GM23338 (cell line): Measurements from ENCODE around the gene TRIM45. TPM values are rescaled to one million over a fixed set of nuclear protein-coding genes. Genes with fewer than 3 reads are reported as not detected.

ENCODE experiments used
- ATAC-seq: fragments of 200-7000 bp; cut with Tn5 transposase; 3 replicates; pipeline ENCODE4 v1.9.1; 2020
- DNase-seq: peaks from one replicate; pipeline ENCODE4 v3.0.0-alpha.2; 2015; ENCODE audit warnings: low spot score
- H2AFZ ChIP-seq: fragments of 200-600 bp; sonication (generic); 2 replicates; pipeline ENCODE4 v1.8.0; 2016; ENCODE audit warnings: antibody characterized with exemption, mild to moderate bottlenecking, moderate library complexity
- H3F3A ChIP-seq: fragments of 200-600 bp; sonication (generic); replicated peaks from 2 replicates; pipeline ENCODE4 v1.8.0; 2017; ENCODE audit warnings: antibody characterized with exemption, mixed run types, low read depth
- H3K27ac ChIP-seq: fragments of 200-600 bp; sonication (generic); 2 replicates; pipeline ENCODE4 v1.6.1; 2016; ENCODE audit warnings: low read depth
- H3K27me3 ChIP-seq: fragments of 200-600 bp; sonication (generic); 2 replicates; pipeline ENCODE4 v1.8.0; 2016; ENCODE audit warnings: mild to moderate bottlenecking, mixed run types, moderate library complexity; ENCODE audit not compliant: insufficient read depth
- H3K36me3 ChIP-seq: fragments of 200-600 bp; sonication (generic); 2 replicates; pipeline ENCODE4 v1.8.0; 2016; ENCODE audit warnings: mild to moderate bottlenecking; ENCODE audit not compliant: insufficient read depth
- H3K4me1 ChIP-seq: fragments of 200-600 bp; sonication (generic); 2 replicates; pipeline ENCODE4 v1.8.0; 2016; ENCODE audit warnings: mild to moderate bottlenecking, moderate library complexity; ENCODE audit not compliant: insufficient read depth
- H3K4me2 ChIP-seq: fragments of 200-600 bp; sonication (generic); 2 replicates; pipeline ENCODE4 v1.7.1; 2017; ENCODE audit warnings: mixed run types
- H3K4me3 ChIP-seq: fragments of 200-600 bp; sonication (generic); 2 replicates; pipeline ENCODE4 v1.6.1; 2016; ENCODE audit warnings: mixed run types
- H3K79me2 ChIP-seq: fragments of 200-600 bp; sonication (generic); replicated peaks from 2 replicates; pipeline ENCODE4 v1.8.0; 2017; ENCODE audit warnings: mild to moderate bottlenecking; ENCODE audit not compliant: insufficient read depth
- H3K9me2 ChIP-seq: fragments of 200-600 bp; sonication (generic); 2 replicates; pipeline ENCODE4 v1.8.0; 2017; ENCODE audit not compliant: insufficient read depth
- H4K20me1 ChIP-seq: fragments of 200-600 bp; sonication (generic); replicated peaks from 2 replicates; pipeline ENCODE4 v1.8.0; 2017; ENCODE audit warnings: mild to moderate bottlenecking; ENCODE audit not compliant: insufficient read depth
- H3K27ac Mint-ChIP-seq: 2 replicates; pipeline ENCODE4 v1.8.0; 2020; ENCODE audit warnings: inconsistent platforms, mild to moderate bottlenecking, moderate library complexity, mixed read lengths
- H3K27me3 Mint-ChIP-seq: 3 replicates; pipeline ENCODE4 v1.8.0; 2022; ENCODE audit warnings: low read depth, mild to moderate bottlenecking, moderate library complexity, mixed read lengths, inconsistent platforms; ENCODE audit not compliant: insufficient read depth, poor library complexity
- H3K36me3 Mint-ChIP-seq: 3 replicates; pipeline ENCODE4 v1.8.0; 2021; ENCODE audit warnings: low read depth, mild to moderate bottlenecking, inconsistent platforms, moderate library complexity, mixed read lengths
- H3K4me1 Mint-ChIP-seq: 3 replicates; pipeline ENCODE4 v1.8.0; 2020; ENCODE audit warnings: mild to moderate bottlenecking, inconsistent platforms, mixed read lengths
- H3K4me3 Mint-ChIP-seq: 3 replicates; pipeline ENCODE4 v1.8.0; 2021; ENCODE audit warnings: moderate library complexity, mild to moderate bottlenecking, inconsistent platforms, mixed read lengths
- H3K9me3 Mint-ChIP-seq: 3 replicates; pipeline ENCODE4 v1.8.0; 2020; ENCODE audit warnings: moderate library complexity, mild to moderate bottlenecking, inconsistent platforms, mixed read lengths
- EZH2 ChIP-seq: fragments of 200-600 bp; sonication (generic); IDR thresholded peaks from one replicate; pipeline ENCODE4 v1.8.0; 2017; ENCODE audit warnings: antibody characterized with exemption, mild to moderate bottlenecking, low read depth; ENCODE audit not compliant: unreplicated experiment
- JUNB ChIP-seq: IDR thresholded peaks from one replicate; pipeline ENCODE4 v1.6.1; 2016; ENCODE audit warnings: antibody characterized with exemption; ENCODE audit not compliant: unreplicated experiment
- STAT1 ChIP-seq: IDR thresholded peaks from one replicate; pipeline ENCODE4 v1.6.1; 2016; ENCODE audit warnings: antibody characterized with exemption; ENCODE audit not compliant: unreplicated experiment
- ZNF114 ChIP-seq: fragments of 250-450 bp; sonication (Bioruptor Pico); IDR thresholded peaks from 2 replicates; pipeline ENCODE4 v1.5.0; 2020; ENCODE audit warnings: mild to moderate bottlenecking, moderate library complexity
- ZNF331 ChIP-seq: fragments of 250-450 bp; sonication (Bioruptor Pico); IDR thresholded peaks from 2 replicates; pipeline ENCODE4 v1.5.0; 2020; ENCODE audit warnings: low read depth, mild to moderate bottlenecking, moderate library complexity
- polyA plus RNA-seq: library from polyadenylated mRNA; unstranded; fragments of >200 nt; fragmentation: Nextera tagmentation; extraction: Ambion mirVana; gene quantifications from 2 replicates; pipeline ENCODE4 v1.2.1, GENCODE V29; 2016
- total RNA-seq: library from RNA; depleted of rRNA; stranded (reverse); fragments of >200 nt; shearing (Covaris generic); gene quantifications from 2 replicates; pipeline ENCODE4 v1.2.3, GENCODE V29; 2014
- TF ChIP-seq, protein P1 (sequence below): IDR thresholded peaks from one replicate; pipeline ENCODE4 v1.6.1; 2018; ENCODE audit warnings: antibody characterized with exemption; ENCODE audit not compliant: unreplicated experiment
- TF ChIP-seq, protein P2 (sequence below): fragments of 250-450 bp; sonication (Bioruptor Pico); IDR thresholded peaks from 2 replicates; pipeline ENCODE4 v1.5.0; 2020; ENCODE audit warnings: mild to moderate bottlenecking, moderate library complexity

TRIM45 gene
- total and polyA plus RNA-seq, 2 experiments from 2014 or later: 8.8 to 15.0 TPM

GRCh38 chr1:117142200-117142599, 20.7 kb upstream of the TRIM45 start (continued):
- TF ChIP-seq, protein P1, sequence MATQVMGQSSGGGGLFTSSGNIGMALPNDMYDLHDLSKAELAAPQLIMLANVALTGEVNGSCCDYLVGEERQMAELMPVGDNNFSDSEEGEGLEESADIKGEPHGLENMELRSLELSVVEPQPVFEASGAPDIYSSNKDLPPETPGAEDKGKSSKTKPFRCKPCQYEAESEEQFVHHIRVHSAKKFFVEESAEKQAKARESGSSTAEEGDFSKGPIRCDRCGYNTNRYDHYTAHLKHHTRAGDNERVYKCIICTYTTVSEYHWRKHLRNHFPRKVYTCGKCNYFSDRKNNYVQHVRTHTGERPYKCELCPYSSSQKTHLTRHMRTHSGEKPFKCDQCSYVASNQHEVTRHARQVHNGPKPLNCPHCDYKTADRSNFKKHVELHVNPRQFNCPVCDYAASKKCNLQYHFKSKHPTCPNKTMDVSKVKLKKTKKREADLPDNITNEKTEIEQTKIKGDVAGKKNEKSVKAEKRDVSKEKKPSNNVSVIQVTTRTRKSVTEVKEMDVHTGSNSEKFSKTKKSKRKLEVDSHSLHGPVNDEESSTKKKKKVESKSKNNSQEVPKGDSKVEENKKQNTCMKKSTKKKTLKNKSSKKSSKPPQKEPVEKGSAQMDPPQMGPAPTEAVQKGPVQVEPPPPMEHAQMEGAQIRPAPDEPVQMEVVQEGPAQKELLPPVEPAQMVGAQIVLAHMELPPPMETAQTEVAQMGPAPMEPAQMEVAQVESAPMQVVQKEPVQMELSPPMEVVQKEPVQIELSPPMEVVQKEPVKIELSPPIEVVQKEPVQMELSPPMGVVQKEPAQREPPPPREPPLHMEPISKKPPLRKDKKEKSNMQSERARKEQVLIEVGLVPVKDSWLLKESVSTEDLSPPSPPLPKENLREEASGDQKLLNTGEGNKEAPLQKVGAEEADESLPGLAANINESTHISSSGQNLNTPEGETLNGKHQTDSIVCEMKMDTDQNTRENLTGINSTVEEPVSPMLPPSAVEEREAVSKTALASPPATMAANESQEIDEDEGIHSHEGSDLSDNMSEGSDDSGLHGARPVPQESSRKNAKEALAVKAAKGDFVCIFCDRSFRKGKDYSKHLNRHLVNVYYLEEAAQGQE: no peak
- no peak for TF ChIP-seq ZNF331
- no peak for TF ChIP-seq JUNB
- no peak for TF ChIP-seq STAT1
- TF ChIP-seq, protein P2, sequence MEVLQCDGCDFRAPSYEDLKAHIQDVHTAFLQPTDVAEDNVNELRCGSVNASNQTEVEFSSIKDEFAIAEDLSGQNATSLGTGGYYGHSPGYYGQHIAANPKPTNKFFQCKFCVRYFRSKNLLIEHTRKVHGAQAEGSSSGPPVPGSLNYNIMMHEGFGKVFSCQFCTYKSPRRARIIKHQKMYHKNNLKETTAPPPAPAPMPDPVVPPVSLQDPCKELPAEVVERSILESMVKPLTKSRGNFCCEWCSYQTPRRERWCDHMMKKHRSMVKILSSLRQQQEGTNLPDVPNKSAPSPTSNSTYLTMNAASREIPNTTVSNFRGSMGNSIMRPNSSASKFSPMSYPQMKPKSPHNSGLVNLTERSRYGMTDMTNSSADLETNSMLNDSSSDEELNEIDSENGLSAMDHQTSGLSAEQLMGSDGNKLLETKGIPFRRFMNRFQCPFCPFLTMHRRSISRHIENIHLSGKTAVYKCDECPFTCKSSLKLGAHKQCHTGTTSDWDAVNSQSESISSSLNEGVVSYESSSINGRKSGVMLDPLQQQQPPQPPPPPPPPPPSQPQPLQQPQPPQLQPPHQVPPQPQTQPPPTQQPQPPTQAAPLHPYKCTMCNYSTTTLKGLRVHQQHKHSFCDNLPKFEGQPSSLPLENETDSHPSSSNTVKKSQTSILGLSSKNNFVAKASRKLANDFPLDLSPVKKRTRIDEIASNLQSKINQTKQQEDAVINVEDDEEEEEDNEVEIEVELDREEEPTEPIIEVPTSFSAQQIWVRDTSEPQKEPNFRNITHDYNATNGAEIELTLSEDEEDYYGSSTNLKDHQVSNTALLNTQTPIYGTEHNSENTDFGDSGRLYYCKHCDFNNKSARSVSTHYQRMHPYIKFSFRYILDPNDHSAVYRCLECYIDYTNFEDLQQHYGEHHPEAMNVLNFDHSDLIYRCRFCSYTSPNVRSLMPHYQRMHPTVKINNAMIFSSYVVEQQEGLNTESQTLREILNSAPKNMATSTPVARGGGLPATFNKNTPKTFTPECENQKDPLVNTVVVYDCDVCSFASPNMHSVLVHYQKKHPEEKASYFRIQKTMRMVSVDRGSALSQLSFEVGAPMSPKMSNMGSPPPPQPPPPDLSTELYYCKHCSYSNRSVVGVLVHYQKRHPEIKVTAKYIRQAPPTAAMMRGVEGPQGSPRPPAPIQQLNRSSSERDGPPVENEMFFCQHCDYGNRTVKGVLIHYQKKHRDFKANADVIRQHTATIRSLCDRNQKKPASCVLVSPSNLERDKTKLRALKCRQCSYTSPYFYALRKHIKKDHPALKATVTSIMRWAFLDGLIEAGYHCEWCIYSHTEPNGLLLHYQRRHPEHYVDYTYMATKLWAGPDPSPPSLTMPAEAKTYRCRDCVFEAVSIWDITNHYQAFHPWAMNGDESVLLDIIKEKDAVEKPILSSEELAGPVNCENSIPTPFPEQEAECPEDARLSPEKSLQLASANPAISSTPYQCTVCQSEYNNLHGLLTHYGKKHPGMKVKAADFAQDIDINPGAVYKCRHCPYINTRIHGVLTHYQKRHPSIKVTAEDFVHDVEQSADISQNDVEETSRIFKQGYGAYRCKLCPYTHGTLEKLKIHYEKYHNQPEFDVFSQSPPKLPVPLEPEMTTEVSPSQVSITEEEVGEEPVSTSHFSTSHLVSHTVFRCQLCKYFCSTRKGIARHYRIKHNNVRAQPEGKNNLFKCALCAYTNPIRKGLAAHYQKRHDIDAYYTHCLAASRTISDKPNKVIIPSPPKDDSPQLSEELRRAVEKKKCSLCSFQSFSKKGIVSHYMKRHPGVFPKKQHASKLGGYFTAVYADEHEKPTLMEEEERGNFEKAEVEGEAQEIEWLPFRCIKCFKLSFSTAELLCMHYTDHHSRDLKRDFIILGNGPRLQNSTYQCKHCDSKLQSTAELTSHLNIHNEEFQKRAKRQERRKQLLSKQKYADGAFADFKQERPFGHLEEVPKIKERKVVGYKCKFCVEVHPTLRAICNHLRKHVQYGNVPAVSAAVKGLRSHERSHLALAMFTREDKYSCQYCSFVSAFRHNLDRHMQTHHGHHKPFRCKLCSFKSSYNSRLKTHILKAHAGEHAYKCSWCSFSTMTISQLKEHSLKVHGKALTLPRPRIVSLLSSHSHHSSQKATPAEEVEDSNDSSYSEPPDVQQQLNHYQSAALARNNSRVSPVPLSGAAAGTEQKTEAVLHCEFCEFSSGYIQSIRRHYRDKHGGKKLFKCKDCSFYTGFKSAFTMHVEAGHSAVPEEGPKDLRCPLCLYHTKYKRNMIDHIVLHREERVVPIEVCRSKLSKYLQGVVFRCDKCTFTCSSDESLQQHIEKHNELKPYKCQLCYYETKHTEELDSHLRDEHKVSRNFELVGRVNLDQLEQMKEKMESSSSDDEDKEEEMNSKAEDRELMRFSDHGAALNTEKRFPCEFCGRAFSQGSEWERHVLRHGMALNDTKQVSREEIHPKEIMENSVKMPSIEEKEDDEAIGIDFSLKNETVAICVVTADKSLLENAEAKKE (CRISPR knock-in tag): no peak
- no peak for TF ChIP-seq EZH2

DNA sequence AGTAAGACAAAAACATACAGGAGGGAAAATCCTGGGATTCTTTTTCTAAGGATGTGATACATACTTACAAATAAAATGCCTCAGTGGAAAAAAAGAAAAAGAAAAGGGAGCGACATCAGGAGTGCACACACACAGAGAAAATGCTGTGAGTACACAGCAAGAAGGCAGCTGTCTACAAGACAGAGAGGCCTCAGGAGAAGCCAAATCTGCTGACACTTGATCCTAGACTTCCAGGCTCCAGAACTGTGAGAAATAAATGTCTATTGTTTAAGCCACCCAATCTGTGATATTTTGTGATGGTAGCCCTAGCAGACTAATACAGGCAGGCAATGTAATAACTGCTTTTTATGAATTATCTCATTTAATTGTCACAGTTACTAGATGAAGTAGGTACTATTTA, 17.0 kb upstream of the TRIM45 start:
- H3K9me3 Mint-ChIP-seq: no peaks in the 10 kb centered on the region
- Histone ChIP-seq H3K27me3 (no peaks in the 10 kb centered on the region), H2AFZ (no peak overlapping the region), H3K9me2 (peaks cover 6% of the 10 kb centered on the region; the same call in 1 of the 2 replicates), H3K27ac (no peak overlapping the region), H4K20me1 (no peaks in the 10 kb centered on the region), H3K4me1 (peaks cover 31% of the 10 kb centered on the region), H3K79me2 (no peaks in the 10 kb centered on the region), H3K36me3 (no peaks in the 10 kb centered on the region), H3F3A (no peaks in the 10 kb centered on the region), H3K4me2 (no peak overlapping the region), H3K4me3 (no peak overlapping the region)
- DNase-seq: no peak
- H3K36me3 Mint-ChIP-seq: no peaks in the 10 kb centered on the region
- ATAC-seq: no peak
- no peak overlapping the region for H3K27ac Mint-ChIP-seq
- H3K4me1 Mint-ChIP-seq: peaks cover 33% of the 10 kb centered on the region
- no peak for TF ChIP-seq ZNF114 (CRISPR knock-in tag)
- H3K27me3 Mint-ChIP-seq: peaks cover 5% of the 10 kb centered on the region
- H3K4me3 Mint-ChIP-seq: no peak overlapping the region
